Panc1 (cell line): ENCODE measurements around the gene GAPVD1. TPM values are rescaled to one million over a fixed set of nuclear protein-coding genes. Genes with fewer than 3 reads are reported as not detected.

Experiments
- ATAC-seq: fragments of 200-7000 bp; cut with Tn5 transposase; 2 replicates; pipeline ENCODE4 v1.9.1; 2020; ENCODE audit warnings: mild to moderate bottlenecking, moderate library complexity
- BruUV-seq: library from RNA; stranded (reverse); fragments of 400-500 nt; replicated peaks from 2 replicates; lab custom pipeline; 2021; lab: Mats Ljungman, UMichigan
- CTCF ChIA-PET: fragments of 300-600 bp; sonication (Branson Sonifier 250); formaldehyde crosslinking; loops from one replicate; lab custom pipeline; 2022; ENCODE audit warnings: antibody characterized with exemption; lab: Charles Lee
- POLR2A ChIA-PET: fragments of 300-600 bp; sonication (Branson Sonifier 250); formaldehyde crosslinking; loops from one replicate; lab custom pipeline; 2022; ENCODE audit warnings: antibody characterized with exemption; lab: Charles Lee
- DNase-seq: peaks from one replicate; pipeline ENCODE4 v3.0.0-alpha.2; 2010; ENCODE audit warnings: low read depth, low spot score
- H3K27ac ChIP-seq: 2 replicates; pipeline ENCODE4 v1.5.1; 2011; ENCODE audit warnings: mild to moderate bottlenecking, low read length, inconsistent platforms
- H3K27me3 ChIP-seq: fragments of 200-500 bp; sonication (Bioruptor generic); 2 replicates; pipeline ENCODE4 v1.6.0; 2014; ENCODE audit warnings: low read length, inconsistent platforms; ENCODE audit not compliant: control insufficient read depth, insufficient read depth
- H3K36me3 ChIP-seq: fragments of 200-500 bp; sonication (Bioruptor generic); 2 replicates; pipeline ENCODE4 v1.5.1; 2014; ENCODE audit warnings: inconsistent platforms, mild to moderate bottlenecking, low read length, moderate library complexity; ENCODE audit not compliant: control insufficient read depth, insufficient read depth
- H3K4me1 ChIP-seq: 2 replicates; pipeline ENCODE4 v1.5.1; 2011; ENCODE audit warnings: inconsistent platforms, mild to moderate bottlenecking, low read length, moderate library complexity; ENCODE audit not compliant: control insufficient read depth, insufficient read depth
- H3K4me3 ChIP-seq, 2 experiments: 2 replicates each; pipeline ENCODE4 v1.5.1; 2011 to 2012; ENCODE audit warnings: low read depth in 2 of 2, low read length in 2 of 2, mild to moderate bottlenecking in 2 of 2, inconsistent platforms in 1 of 2, moderate library complexity in 1 of 2
- H3K9me3 ChIP-seq: fragments of 200-500 bp; sonication (Bioruptor generic); 2 replicates; pipeline ENCODE4 v1.5.1; 2014; ENCODE audit warnings: low read depth, mild to moderate bottlenecking, inconsistent platforms, low read length, moderate library complexity; ENCODE audit not compliant: control insufficient read depth, insufficient read depth
- CTCF ChIP-seq: fragments of 450-650 bp; IDR thresholded peaks from 2 replicates; pipeline ENCODE4 v1.5.1; 2017; ENCODE audit warnings: mild to moderate bottlenecking
- POLR2AphosphoS5 ChIP-seq: IDR thresholded peaks from 2 replicates; pipeline ENCODE4 v1.6.1; 2012; ENCODE audit warnings: mild to moderate bottlenecking, low read depth, low read length, moderate library complexity
- REST ChIP-seq, 2 experiments: IDR thresholded peaks; 2 replicates each; pipeline ENCODE4 v1.6.1; 2011 to 2012; ENCODE audit warnings: low read depth in 2 of 2, control low read depth in 1 of 2, low read length in 1 of 2, mild to moderate bottlenecking in 1 of 2, moderate library complexity in 1 of 2; ENCODE audit not compliant: insufficient read depth in 1 of 2
- SIN3A ChIP-seq: IDR thresholded peaks from 2 replicates; pipeline ENCODE4 v1.6.1; 2012; ENCODE audit warnings: low read depth, mild to moderate bottlenecking, low read length, moderate library complexity, borderline replicate concordance; ENCODE audit not compliant: insufficient read depth
- TCF7L2 ChIP-seq: IDR thresholded peaks from 2 replicates; pipeline ENCODE4 v1.6.1; 2011; ENCODE audit warnings: mild to moderate bottlenecking, low read depth, low read length, inconsistent platforms
- in situ Hi-C: cut with HindIII; loops from 2 replicates; pipeline ENCODE4 v1.10.0; 2016; ENCODE audit warnings: low sequenced_read_pairs, low pct_unique_long_range_greater_than_20kb
- intact Hi-C: fragments of 100-400 bp; cut with micrococcal nuclease; formaldehyde crosslinking; loops from one replicate; pipeline ENCODE4 v1.10.0; 2022; ENCODE audit not compliant: unreplicated experiment
- total RNA-seq: library from RNA; stranded (reverse); gene quantifications from one replicate; pipeline ENCODE4 v1.2.1, GENCODE V29; 2021; ENCODE audit not compliant: unreplicated experiment

The GAPVD1 gene
- total RNA-seq, 1 experiment from 2014 or later, result 48.6 TPM

GRCh38 chr9:125404733-125405132, 143.1 kb downstream of the GAPVD1 start:
- H3K27me3 ChIP-seq, result no peaks in the 10 kb centered on the region
- H3K27ac ChIP-seq, result no peak overlapping the region
- in situ Hi-C loops (no loop called here), intact Hi-C loops (no loop called here)
- BruUV-seq, result no TSS peak
- H3K4me3 ChIP-seq, result no peak overlapping the region
- ChIA-PET POLR2A (no interaction called here), CTCF (interaction anchor here (0.5 kb wide), 1 partner anchor 264 kb away, joined by 3 read pairs; no protein-coding TSS in a partner anchor)
- H3K4me1 ChIP-seq, result 0 out of 2 replicates have a peak, but pooled peaks cover 5% of the 10 kb centered on the region
- TF ChIP-seq TCF7L2 (no peak), POLR2AphosphoS5 (no peak), CTCF (no peak), REST (IDR thresholded peaks at IDR 0.05; ENCODE audit: insufficient read depth in 1 of 2, low read depth in 2 of 2, low read length in 1 of 2) (no peak), SIN3A (no peak)
- H3K36me3 ChIP-seq, result no peaks in the 10 kb centered on the region
- ATAC-seq (no peak), DNase-seq (no peak)
- no peaks in the 10 kb centered on the region for H3K9me3 ChIP-seq

DNA sequence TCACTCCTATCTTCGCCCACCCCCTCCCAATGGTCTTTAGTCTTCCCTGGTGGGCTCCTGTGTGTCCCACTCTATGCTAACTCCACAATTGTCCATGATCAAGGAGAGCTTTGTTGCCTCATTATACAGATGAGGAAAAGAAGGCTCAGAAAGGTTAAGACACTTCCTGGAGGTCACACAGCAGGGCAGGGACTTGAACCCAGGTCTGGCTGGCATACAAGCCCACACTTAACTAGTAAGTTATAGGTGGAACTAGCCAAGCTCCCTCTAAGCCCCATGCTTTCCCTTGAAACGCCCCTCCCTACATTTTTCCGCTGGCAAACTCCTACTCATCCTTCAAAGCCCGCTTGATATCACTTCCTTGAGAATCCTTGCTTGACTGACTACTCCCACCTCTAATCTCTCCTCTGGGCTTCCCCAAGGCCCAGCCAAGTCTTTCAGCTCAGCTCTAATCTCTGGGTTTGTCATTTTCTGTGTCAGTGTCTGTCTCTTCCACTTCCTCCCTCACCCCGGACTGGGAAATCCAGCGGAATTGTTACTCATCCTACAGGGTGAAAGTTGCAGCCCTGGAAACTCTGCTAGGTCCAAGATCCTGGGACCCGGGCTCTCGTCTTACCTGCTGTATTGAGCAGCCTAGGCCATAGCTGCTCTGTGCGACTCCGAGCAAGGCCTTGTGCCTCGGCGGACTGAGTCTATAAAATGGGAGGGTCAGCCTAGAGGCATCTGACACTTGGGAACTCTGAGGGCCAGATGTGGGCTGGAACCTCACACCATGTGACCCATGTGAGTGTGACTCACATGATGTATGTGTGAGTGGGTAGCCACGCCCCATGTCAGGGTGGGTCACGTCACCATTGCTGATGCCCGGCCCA, 144.5 kb downstream of the GAPVD1 start:
- no peak overlapping the region for H3K4me3 ChIP-seq
- in situ Hi-C loops, result no loop called here

More for the DNA sequence above, 144.5 kb downstream of the GAPVD1 start:
- no TSS peak for BruUV-seq
- no peaks in the 10 kb centered on the region for H3K9me3 ChIP-seq
- ChIA-PET CTCF (interaction anchor here (0.6 kb wide), 1 partner anchor 171 kb away, joined by 6 read pairs; no protein-coding TSS in a partner anchor), POLR2A (no interaction called here)
- DNase-seq (no peak), ATAC-seq (no peak)
- intact Hi-C loops, result no loop called here
- H3K4me1 ChIP-seq, result peaks cover 8% of the 10 kb centered on the region; the same call in 1 of the 2 replicates
- no peak for TF ChIP-seq REST (IDR thresholded peaks at IDR 0.05; ENCODE audit: insufficient read depth in 1 of 2, low read depth in 2 of 2, low read length in 1 of 2)
- TF ChIP-seq CTCF, result no peak
- no peak for TF ChIP-seq TCF7L2
- TF ChIP-seq POLR2AphosphoS5, result no peak
- no peak for TF ChIP-seq SIN3A
- H3K27ac ChIP-seq, result 0 out of 2 replicates have a peak overlapping the region, but pooled peaks have one; percentile 23
- H3K36me3 ChIP-seq, result peaks cover 3% of the 10 kb centered on the region; the same call in 1 of the 2 replicates
- no peaks in the 10 kb centered on the region for H3K27me3 ChIP-seq
